SK-N-SH (cell line): ENCODE data around the gene GANAB.
"Not testable (repeated sequence)": the region's sequence is repeated elsewhere in the genome, so short reads cannot be mapped to it uniquely, and the experiment has no call there.

Source experiments
- EP300 ChIP-seq, 2 experiments: IDR thresholded peaks; 2 replicates each; pipeline versions ENCODE4 v1.4.0 to v1.6.1; 2012; ENCODE audit warnings: borderline replicate concordance in 1 of 2, low read depth in 1 of 2, low read length in 1 of 2
- EZH2phosphoT487 ChIP-seq: fragments of 200-600 bp; sonication (generic); IDR thresholded peaks from 2 replicates; pipeline ENCODE4 v1.6.1; 2017; ENCODE audit warnings: low read depth, mixed run types, mild to moderate bottlenecking, antibody characterized with exemption, moderate library complexity, borderline replicate concordance
- GABPA ChIP-seq: IDR thresholded peaks from 2 replicates; pipeline ENCODE4 v1.4.0; 2012; ENCODE audit warnings: low read depth, mild to moderate bottlenecking
- MXI1 ChIP-seq: IDR thresholded peaks from 2 replicates; pipeline ENCODE4 v1.6.1; 2012; ENCODE audit warnings: mild to moderate bottlenecking, low read depth, low read length, improper control_type of control experiment
- NFIC ChIP-seq: IDR thresholded peaks from 2 replicates; pipeline ENCODE4 v1.4.0; 2012; ENCODE audit warnings: borderline replicate concordance
- POLR2AphosphoS5 ChIP-seq: IDR thresholded peaks from 2 replicates; pipeline ENCODE4 v1.6.1; 2012; ENCODE audit warnings: low read depth, low read length
- RAD21 ChIP-seq: IDR thresholded peaks from 2 replicates; pipeline ENCODE4 v1.6.1; 2012; ENCODE audit warnings: mild to moderate bottlenecking, low read length
- SIN3A ChIP-seq: IDR thresholded peaks from 2 replicates; pipeline ENCODE4 v1.6.1; 2012; ENCODE audit warnings: low read depth, mild to moderate bottlenecking, low read length, moderate library complexity, borderline replicate concordance
- TAF1 ChIP-seq: IDR thresholded peaks from 2 replicates; pipeline ENCODE4 v1.6.1; 2012; ENCODE audit warnings: low read depth, mild to moderate bottlenecking, low read length, moderate library complexity, borderline replicate concordance
- TEAD4 ChIP-seq: IDR thresholded peaks from 2 replicates; pipeline ENCODE4 v1.4.0; 2012; ENCODE audit warnings: mild to moderate bottlenecking, borderline replicate concordance; ENCODE audit not compliant: insufficient read depth
- TF ChIP-seq, protein P1 (sequence below): fragments of 200-600 bp; sonication (generic); IDR thresholded peaks from 2 replicates; pipeline ENCODE4 v1.6.1; 2017; ENCODE audit warnings: antibody characterized with exemption, mild to moderate bottlenecking, moderate library complexity
- TF ChIP-seq, protein P2 (sequence below): IDR thresholded peaks from 2 replicates; pipeline ENCODE4 v1.4.0; 2012; ENCODE audit warnings: low read depth

DNA sequence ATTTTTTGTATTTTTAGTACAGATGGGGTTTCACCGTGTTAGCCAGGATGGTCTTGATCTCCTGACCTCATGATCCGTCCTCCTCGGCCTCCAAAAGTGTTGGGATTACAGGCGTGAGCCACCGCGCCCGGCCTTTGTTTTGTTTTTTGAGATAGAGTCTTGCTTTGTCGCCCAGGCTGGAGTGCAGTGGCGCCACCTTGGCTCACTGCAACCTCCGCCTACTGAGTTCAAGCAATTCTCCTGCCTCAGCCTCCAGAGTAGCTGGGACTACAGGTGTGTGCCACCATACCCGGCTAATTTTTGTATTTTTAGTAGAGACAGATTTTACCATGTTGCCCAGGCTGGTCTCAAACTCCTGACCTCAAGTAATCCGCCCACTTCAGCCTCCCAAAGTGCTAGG lies 3.9 kb upstream of the GANAB start:
- not testable (repeated sequence) for TF ChIP-seq GABPA; EP300 (IDR thresholded peaks at IDR 0.05; ENCODE audit: borderline replicate concordance in 1 of 2, low read depth in 1 of 2, low read length in 1 of 2); TEAD4; RAD21; TAF1; NFIC; POLR2AphosphoS5; SIN3A; MXI1; EZH2phosphoT487
- TF ChIP-seq, protein P1, sequence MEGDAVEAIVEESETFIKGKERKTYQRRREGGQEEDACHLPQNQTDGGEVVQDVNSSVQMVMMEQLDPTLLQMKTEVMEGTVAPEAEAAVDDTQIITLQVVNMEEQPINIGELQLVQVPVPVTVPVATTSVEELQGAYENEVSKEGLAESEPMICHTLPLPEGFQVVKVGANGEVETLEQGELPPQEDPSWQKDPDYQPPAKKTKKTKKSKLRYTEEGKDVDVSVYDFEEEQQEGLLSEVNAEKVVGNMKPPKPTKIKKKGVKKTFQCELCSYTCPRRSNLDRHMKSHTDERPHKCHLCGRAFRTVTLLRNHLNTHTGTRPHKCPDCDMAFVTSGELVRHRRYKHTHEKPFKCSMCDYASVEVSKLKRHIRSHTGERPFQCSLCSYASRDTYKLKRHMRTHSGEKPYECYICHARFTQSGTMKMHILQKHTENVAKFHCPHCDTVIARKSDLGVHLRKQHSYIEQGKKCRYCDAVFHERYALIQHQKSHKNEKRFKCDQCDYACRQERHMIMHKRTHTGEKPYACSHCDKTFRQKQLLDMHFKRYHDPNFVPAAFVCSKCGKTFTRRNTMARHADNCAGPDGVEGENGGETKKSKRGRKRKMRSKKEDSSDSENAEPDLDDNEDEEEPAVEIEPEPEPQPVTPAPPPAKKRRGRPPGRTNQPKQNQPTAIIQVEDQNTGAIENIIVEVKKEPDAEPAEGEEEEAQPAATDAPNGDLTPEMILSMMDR: not testable (repeated sequence)
- TF ChIP-seq, protein P2, sequence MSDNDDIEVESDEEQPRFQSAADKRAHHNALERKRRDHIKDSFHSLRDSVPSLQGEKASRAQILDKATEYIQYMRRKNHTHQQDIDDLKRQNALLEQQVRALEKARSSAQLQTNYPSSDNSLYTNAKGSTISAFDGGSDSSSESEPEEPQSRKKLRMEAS: not testable (repeated sequence)
